ENCODE measurements around the gene IER3.

- TF ChIP-seq POLR2A (IDR thresholded peaks at IDR 0.05), result no peak
- TF ChIP-seq POLR2AphosphoS5 (IDR thresholded peaks at IDR 0.05), result no peak
- TF ChIP-seq, protein P1, sequence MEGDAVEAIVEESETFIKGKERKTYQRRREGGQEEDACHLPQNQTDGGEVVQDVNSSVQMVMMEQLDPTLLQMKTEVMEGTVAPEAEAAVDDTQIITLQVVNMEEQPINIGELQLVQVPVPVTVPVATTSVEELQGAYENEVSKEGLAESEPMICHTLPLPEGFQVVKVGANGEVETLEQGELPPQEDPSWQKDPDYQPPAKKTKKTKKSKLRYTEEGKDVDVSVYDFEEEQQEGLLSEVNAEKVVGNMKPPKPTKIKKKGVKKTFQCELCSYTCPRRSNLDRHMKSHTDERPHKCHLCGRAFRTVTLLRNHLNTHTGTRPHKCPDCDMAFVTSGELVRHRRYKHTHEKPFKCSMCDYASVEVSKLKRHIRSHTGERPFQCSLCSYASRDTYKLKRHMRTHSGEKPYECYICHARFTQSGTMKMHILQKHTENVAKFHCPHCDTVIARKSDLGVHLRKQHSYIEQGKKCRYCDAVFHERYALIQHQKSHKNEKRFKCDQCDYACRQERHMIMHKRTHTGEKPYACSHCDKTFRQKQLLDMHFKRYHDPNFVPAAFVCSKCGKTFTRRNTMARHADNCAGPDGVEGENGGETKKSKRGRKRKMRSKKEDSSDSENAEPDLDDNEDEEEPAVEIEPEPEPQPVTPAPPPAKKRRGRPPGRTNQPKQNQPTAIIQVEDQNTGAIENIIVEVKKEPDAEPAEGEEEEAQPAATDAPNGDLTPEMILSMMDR (IDR thresholded peaks at IDR 0.05), result no peak
Observed at GRCh38 chr6:30767158-30767943, 23.0 kb upstream of the IER3 start.

Measured in sigmoid colon (tissue), 4 donors.